NCI-H526 (cell line): Measurements from ENCODE around the gene BABAM2.

ENCODE experiments used
- DNase-seq, 2 experiments: peaks; one replicate each; lab custom pipeline; 2025; lab: John Stamatoyannopoulos, UW

Gene BABAM2

GRCh38 chr2:28209261-28209691, 318.7 kb downstream of the BABAM2 start:
- no peak for DNase-seq

- DNase-seq = no peak
These were observed 319.3 kb downstream of the BABAM2 start for GRCh38 chr2:28209864-28210263.

GRCh38 chr2:28210535-28210934, 320.0 kb downstream of the BABAM2 start:
- DNase-seq = no peak

- no peak for DNase-seq
These were observed 325.8 kb downstream of the BABAM2 start for GRCh38 chr2:28216331-28216730.

GRCh38 chr2:28217042-28217740, 326.7 kb downstream of the BABAM2 start:
- DNase-seq = no peak

- no peak for DNase-seq
These were observed 328.6 kb downstream of the BABAM2 start for GRCh38 chr2:28219138-28219537.

- no peak for DNase-seq
These were observed 329.3 kb downstream of the BABAM2 start for GRCh38 chr2:28219758-28220368.

GRCh38 chr2:28224648-28225472, 334.3 kb downstream of the BABAM2 start:
- DNase-seq = no peak

GRCh38 chr2:28225473-28226080, 335.0 kb downstream of the BABAM2 start:
- DNase-seq = no peak

- no peak for DNase-seq
These were observed 336.0 kb downstream of the BABAM2 start for GRCh38 chr2:28226558-28226957.

GRCh38 chr2:28227498-28227897, 337.0 kb downstream of the BABAM2 start:
- DNase-seq = peak in 1 of 2 experiments; percentile 18

GRCh38 chr2:28228434-28228995, 338.0 kb downstream of the BABAM2 start:
- no peak for DNase-seq

- no peak for DNase-seq
These were observed 340.6 kb downstream of the BABAM2 start for GRCh38 chr2:28231110-28231631.

- no peak for DNase-seq
These were observed 341.8 kb downstream of the BABAM2 start for GRCh38 chr2:28232295-28232694.

- no peak for DNase-seq
These were observed 342.7 kb downstream of the BABAM2 start for GRCh38 chr2:28233164-28233676.

- no peak for DNase-seq
These were observed 344.3 kb downstream of the BABAM2 start for GRCh38 chr2:28234807-28235206.

- no peak for DNase-seq
These were observed 348.7 kb downstream of the BABAM2 start for GRCh38 chr2:28239207-28239606.

GRCh38 chr2:28240937-28241336, 350.4 kb downstream of the BABAM2 start:
- no peak for DNase-seq

- no peak for DNase-seq
These were observed 356.8 kb downstream of the BABAM2 start for GRCh38 chr2:28247290-28247689.

- DNase-seq = no peak
These were observed 357.2 kb downstream of the BABAM2 start for GRCh38 chr2:28247734-28248133.

- DNase-seq = no peak
These were observed 358.0 kb downstream of the BABAM2 start for GRCh38 chr2:28248511-28248910.

- DNase-seq = no peak
These were observed 359.5 kb downstream of the BABAM2 start for GRCh38 chr2:28250006-28250405.
